Left ventricle myocardium inferior (tissue), 1 donor: ENCODE data around the gene FNDC3B. TPM values are rescaled to one million over a fixed set of nuclear protein-coding genes. Genes with fewer than 3 reads are reported as not detected.

Experiments used
- DNase-seq: peaks from one replicate; pipeline ENCODE4 v3.0.0-alpha.2; 2020
- H3K27ac ChIP-seq: fragments of 200-600 bp; replicated peaks from 2 replicates; pipeline ENCODE4 v1.8.0; 2021
- H3K27me3 ChIP-seq: fragments of 200-600 bp; 2 replicates; pipeline ENCODE4 v1.8.0; 2021; ENCODE audit warnings: low read depth
- H3K36me3 ChIP-seq: fragments of 200-600 bp; 2 replicates; pipeline ENCODE4 v1.8.0; 2021
- H3K4me1 ChIP-seq: fragments of 200-600 bp; 2 replicates; pipeline ENCODE4 v1.8.0; 2021
- H3K4me3 ChIP-seq: fragments of 200-600 bp; 2 replicates; pipeline ENCODE4 v1.8.0; 2021; ENCODE audit warnings: mild to moderate bottlenecking, moderate library complexity
- H3K9me3 ChIP-seq: fragments of 200-600 bp; replicated peaks from 2 replicates; pipeline ENCODE4 v1.8.0; 2021
- intact Hi-C: fragments of 100-400 bp; cut with micrococcal nuclease; formaldehyde crosslinking; loops from one replicate; pipeline ENCODE4 v1.11.0; 2022
- total RNA-seq: library from RNA; stranded (reverse); fragmentation: NEBNext Ultra II Directional; extraction: Animal tissue kit (Norgen Biotek cat#: 25700); gene quantifications from one replicate; pipeline ENCODE4 v1.2.1, GENCODE V29; 2021
- TF ChIP-seq, protein P1 (sequence below): fragments of 200-600 bp; IDR thresholded peaks from 2 replicates; pipeline ENCODE4 v1.8.0; 2021; ENCODE audit warnings: antibody characterized with exemption, mild to moderate bottlenecking, borderline replicate concordance
- donor health status: DM: no; HTN: yes; CAD: no; lungs with severe emphysema.

Gene FNDC3B
- total RNA-seq, 1 donor from 2014 or later: 75.7 TPM

DNA sequence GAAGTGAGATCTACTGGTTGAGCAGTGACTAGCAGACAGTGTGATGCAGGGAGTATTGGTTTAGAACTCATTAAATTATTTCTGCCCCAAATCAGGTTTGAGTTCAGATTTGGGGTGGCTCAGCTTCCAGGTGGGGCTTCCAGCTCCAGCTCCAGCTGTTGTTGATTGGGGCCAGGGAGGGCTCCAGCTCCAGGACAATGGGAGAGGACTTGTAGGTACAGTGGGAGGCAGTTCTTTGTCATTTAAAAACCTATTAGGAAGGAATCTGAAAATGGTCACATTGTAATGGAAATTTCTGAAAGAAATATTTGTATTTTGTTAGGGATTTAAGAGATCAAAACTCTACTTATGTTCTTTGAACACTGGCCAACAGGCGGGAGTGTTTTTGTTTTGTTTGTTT lies 97.0 kb downstream of the FNDC3B start:
- Histone ChIP-seq H3K9me3 (no peaks in the 10 kb centered on the region), H3K4me1 (peaks cover 89% of the 10 kb centered on the region), H3K36me3 (no peaks in the 10 kb centered on the region), H3K27me3 (no peaks in the 10 kb centered on the region), H3K4me3 (no peak overlapping the region), H3K27ac (peak overlapping the region; percentile 72)
- intact Hi-C loops: no loop called here
- no peak for DNase-seq
- TF ChIP-seq, protein P1, sequence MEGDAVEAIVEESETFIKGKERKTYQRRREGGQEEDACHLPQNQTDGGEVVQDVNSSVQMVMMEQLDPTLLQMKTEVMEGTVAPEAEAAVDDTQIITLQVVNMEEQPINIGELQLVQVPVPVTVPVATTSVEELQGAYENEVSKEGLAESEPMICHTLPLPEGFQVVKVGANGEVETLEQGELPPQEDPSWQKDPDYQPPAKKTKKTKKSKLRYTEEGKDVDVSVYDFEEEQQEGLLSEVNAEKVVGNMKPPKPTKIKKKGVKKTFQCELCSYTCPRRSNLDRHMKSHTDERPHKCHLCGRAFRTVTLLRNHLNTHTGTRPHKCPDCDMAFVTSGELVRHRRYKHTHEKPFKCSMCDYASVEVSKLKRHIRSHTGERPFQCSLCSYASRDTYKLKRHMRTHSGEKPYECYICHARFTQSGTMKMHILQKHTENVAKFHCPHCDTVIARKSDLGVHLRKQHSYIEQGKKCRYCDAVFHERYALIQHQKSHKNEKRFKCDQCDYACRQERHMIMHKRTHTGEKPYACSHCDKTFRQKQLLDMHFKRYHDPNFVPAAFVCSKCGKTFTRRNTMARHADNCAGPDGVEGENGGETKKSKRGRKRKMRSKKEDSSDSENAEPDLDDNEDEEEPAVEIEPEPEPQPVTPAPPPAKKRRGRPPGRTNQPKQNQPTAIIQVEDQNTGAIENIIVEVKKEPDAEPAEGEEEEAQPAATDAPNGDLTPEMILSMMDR: no peak

DNA sequence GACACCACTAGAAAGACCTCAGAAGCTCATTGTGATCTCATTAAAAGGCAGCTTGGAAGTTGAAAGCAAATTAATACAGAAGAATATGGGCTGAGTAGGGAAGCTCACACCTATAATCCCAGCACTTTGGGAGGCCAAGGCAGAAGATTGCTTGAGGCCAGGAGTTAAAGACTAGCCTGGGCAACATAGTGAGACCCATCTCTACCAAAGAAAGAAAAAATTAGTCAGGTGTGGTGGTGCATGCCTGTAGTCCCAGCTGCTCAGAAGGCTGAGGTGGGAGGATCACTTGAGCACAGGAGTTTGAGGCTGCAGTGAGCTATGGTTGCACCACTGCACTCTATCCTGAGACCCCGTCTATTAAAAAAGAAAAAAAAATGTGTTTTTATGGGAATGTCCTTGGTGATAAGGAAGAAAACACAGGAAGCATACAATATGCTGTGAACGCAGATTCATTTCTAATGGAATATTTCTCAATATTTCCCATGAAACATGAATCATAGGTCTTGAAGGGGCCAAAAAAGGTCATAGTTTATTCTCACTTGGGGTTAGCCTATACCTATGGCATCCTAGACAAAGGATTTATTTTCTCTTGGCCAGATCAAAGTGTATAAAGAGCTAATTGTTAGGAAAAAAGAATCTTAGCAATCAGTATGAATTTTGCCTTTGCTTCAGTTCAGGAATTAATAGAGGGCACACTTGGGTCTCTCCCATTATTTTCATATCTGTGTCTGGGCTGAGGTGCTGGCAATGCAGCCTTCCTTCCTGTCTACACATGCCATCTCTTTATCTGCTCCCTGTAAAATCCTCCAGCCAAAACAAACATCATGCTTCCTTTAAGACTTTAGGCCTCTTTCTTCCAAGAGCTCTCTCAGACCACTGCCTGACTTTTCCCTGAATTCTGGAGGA lies 98.2 kb downstream of the FNDC3B start:
- Histone ChIP-seq H3K27me3 (no peaks in the 10 kb centered on the region), H3K4me3 (no peak overlapping the region), H3K4me1 (peaks cover 90% of the 10 kb centered on the region), H3K9me3 (no peaks in the 10 kb centered on the region), H3K27ac (peak overlapping the region; percentile 72), H3K36me3 (no peaks in the 10 kb centered on the region)
- intact Hi-C loops: no loop called here
- DNase-seq: no peak
- TF ChIP-seq, protein P1: no peak

DNA sequence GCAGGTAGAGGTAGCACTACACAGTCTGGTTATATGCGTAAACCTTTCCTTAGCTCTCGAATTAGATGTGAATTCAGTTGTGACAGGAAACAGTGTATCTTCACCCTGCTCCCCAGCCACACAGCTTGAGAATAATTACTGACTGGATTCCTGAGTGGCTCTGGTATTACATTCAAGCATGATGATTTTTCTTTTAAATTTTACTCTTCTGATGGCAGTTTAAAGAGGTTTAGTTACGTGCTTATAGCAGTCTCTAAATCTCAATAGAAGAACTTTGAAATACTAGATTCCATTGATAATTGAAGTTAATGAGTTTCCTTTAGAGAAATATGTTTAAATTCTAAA lies 98.8 kb downstream of the FNDC3B start:
- intact Hi-C loops: no loop called here

DNA sequence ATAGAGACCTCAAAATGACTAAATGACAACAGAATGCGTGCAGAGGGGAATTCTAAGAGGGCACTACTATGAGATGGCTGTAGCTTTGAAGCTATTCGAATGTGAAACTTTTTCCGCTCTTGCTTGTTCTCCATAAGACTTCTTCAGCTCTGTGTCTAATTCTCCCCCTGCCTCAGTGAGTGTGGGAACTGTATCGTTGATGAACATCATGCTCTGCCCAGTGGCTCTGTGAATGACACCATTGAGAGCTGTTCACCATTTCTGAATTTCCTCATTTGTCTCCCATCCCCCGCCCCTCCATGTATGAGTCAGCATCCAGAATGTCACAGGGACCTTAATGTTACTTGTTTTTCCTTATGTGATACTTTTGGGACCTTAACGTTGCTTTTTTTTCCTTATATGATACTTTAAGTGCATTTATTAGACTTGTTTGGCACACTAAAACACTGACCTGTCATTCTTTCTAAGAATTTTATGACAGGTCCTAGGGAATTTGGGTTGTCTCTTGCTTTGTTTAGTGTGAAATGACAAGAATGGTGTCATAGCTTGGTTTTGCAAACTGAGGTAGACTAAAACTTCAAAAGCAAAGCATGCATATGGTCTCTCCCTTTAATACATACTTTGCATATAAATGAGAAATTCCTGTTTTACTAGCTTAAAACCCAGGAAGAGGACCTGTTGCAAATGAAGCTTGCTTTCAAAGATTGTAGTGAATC lies 99.6 kb downstream of the FNDC3B start:
- H3K36me3 ChIP-seq: no peaks in the 10 kb centered on the region
- peak overlapping the region; percentile 72 for H3K27ac ChIP-seq
- peaks cover 96% of the 10 kb centered on the region for H3K4me1 ChIP-seq
- H3K4me3 ChIP-seq: no peak overlapping the region
- intact Hi-C loops: no loop called here
- H3K27me3 ChIP-seq: no peaks in the 10 kb centered on the region
- DNase-seq: no peak
- TF ChIP-seq, protein P1: no peak
- no peaks in the 10 kb centered on the region for H3K9me3 ChIP-seq

More for the DNA sequence above, 98.8 kb downstream of the FNDC3B start:
- Histone ChIP-seq H3K4me3 (no peak overlapping the region), H3K9me3 (no peaks in the 10 kb centered on the region), H3K36me3 (no peaks in the 10 kb centered on the region), H3K27me3 (no peaks in the 10 kb centered on the region), H3K27ac (peak overlapping the region; percentile 72), H3K4me1 (peaks cover 96% of the 10 kb centered on the region)
- TF ChIP-seq, protein P1: no peak
- DNase-seq: no peak

DNA sequence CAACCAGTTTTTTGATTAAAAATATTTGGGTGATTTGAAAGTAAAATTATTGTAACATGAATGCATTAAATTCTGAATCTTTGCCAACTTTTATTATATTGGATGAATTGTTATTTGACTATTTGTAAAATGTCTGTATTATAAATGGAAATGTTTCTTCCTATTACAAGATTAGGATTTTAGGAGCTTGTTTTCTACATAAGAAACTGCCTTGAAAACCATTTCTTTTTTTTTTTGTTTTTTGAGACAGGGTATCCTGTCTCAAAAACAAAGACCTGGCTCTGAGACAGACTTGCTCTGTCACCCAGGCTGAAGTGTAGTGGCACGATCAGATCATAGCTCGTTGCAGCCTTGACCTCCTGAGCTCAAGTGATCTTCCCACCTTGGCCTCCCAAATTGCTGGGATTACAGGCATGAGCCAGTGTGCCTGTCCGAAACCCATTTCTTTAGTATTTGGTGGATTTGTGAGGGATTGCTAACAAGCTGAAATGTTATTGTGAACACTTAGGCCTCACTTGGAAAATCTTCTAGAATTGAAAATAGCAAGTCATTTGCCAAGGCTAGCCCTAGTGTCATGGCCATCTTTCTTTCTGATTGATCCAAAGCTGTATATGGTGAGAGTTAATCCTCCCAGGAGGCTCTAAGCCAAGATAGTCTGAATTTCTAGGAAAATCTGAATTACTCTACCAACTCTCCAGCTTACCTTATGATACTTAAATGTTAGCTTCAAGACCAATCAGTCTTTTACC lies 100.3 kb downstream of the FNDC3B start:
- no peak overlapping the region for H3K4me3 ChIP-seq
- no peaks in the 10 kb centered on the region for H3K9me3 ChIP-seq
- intact Hi-C loops: no loop called here
- H3K4me1 ChIP-seq: peaks cover 96% of the 10 kb centered on the region
- TF ChIP-seq, protein P1: no peak
- H3K27me3 ChIP-seq: no peaks in the 10 kb centered on the region
- peak overlapping the region; percentile 72 for H3K27ac ChIP-seq
- DNase-seq: no peak
- H3K36me3 ChIP-seq: no peaks in the 10 kb centered on the region
